Kidney (tissue), 14 donors: Measurements from ENCODE around the gene PRKAR1B. TPM values are rescaled to one million over a fixed set of nuclear protein-coding genes. Genes with fewer than 3 reads are reported as not detected.
A peak's percentile ranks its signal among the peaks of the same experiment; 100 is the strongest.

Experiments
- DNase-seq, 5 donors: peaks; one replicate each; pipeline ENCODE4 v3.0.0-alpha.2; 2013 to 2020
- FAIRE-seq: peaks from 2 replicates; lab custom pipeline; 2012; peaks lifted over from hg19 to GRCh38; lab: Jason Lieb, UNC
- H3K27ac ChIP-seq, 2 donors: one replicate each; pipeline ENCODE4 v1.7.0; 2013; ENCODE audit warnings: low read depth in 2 of 2, low read length in 2 of 2, inconsistent platforms in 1 of 2
- H3K27me3 ChIP-seq: one replicate; pipeline ENCODE4 v1.7.1; 2013; ENCODE audit warnings: low read length, inconsistent platforms; ENCODE audit not compliant: control insufficient read depth, insufficient read depth
- H3K36me3 ChIP-seq, 3 donors: one replicate each; pipeline versions ENCODE4 v1.7.0 to v1.7.1; 2013; ENCODE audit warnings: low read length in 3 of 3, control low read depth in 1 of 3, inconsistent platforms in 1 of 3; ENCODE audit not compliant: insufficient read depth in 3 of 3, control insufficient read depth in 2 of 3
- H3K4me1 ChIP-seq, 3 donors: one replicate each; pipeline versions ENCODE4 v1.7.0 to v1.7.1; 2013; ENCODE audit warnings: low read length in 3 of 3, inconsistent platforms in 1 of 3, low read depth in 1 of 3; ENCODE audit not compliant: control insufficient read depth in 2 of 3, insufficient read depth in 2 of 3
- H3K4me3 ChIP-seq, 3 donors: one replicate each; pipeline versions ENCODE4 v1.7.0 to v1.8.1; 2013; ENCODE audit warnings: low read length in 3 of 3, control low read depth in 1 of 3, inconsistent platforms in 1 of 3
- H3K9ac ChIP-seq, 3 donors: one replicate each; pipeline versions ENCODE4 v1.7.0 to v1.7.1; 2013; ENCODE audit warnings: low read length in 3 of 3, control low read depth in 1 of 3, inconsistent platforms in 1 of 3
- H3K9me3 ChIP-seq, 3 donors: one replicate each; pipeline versions ENCODE4 v1.7.0 to v1.7.1; 2013; ENCODE audit warnings: low read length in 3 of 3, control low read depth in 1 of 3, inconsistent platforms in 1 of 3; ENCODE audit not compliant: control insufficient read depth in 2 of 3, insufficient read depth in 1 of 3
- CTCF ChIP-seq: IDR thresholded peaks from 3 replicates; pipeline ENCODE4 v1.5.1; 2012; ENCODE audit warnings: mild to moderate bottlenecking, moderate library complexity, borderline replicate concordance; ENCODE audit not compliant: insufficient read depth; ENCODE audit errors: extremely low read depth
- intact Hi-C: fragments of 100-400 bp; cut with DNase I; formaldehyde crosslinking; loops from one replicate; pipeline ENCODE4 v1.11.1; 2022
- polyA plus RNA-seq: library from polyadenylated mRNA; stranded (reverse); fragments of 350-450 nt; fragmentation: Illumina TruSeq; extraction: RNeasy Lipid Tissue Mini Kit (QIAGEN cat#74804); gene quantifications from one replicate; pipeline ENCODE4 v1.2.3, GENCODE V29; 2014; ENCODE audit warnings: low read depth, low replicate concordance; ENCODE audit not compliant: insufficient read depth
- total RNA-seq: library from RNA; stranded (reverse); fragmentation: NEBNext Ultra II Directional; extraction: Animal tissue kit (Norgen Biotek cat#: 25700); gene quantifications from one replicate; pipeline ENCODE4 v1.2.1, GENCODE V29; 2021
- donor health status: control.
- donor health status: control.
- donor health status: control.
- donor health status: control.
- donor health status: control.
- donor health status: DM: yes; HTN: yes; CAD: no.
- donor health status: Normal renal cell carcinoma (clear cell type).

PRKAR1B gene
- total and polyA plus RNA-seq, 2 donors from 2014 or later: 15.9 to 21.4 TPM

- TF ChIP-seq CTCF: no peak
These were observed 25.9 kb downstream of the PRKAR1B start for GRCh38 chr7:701086-701671.

GRCh38 chr7:699476-700170, 27.5 kb downstream of the PRKAR1B start:
- Histone ChIP-seq H3K9ac (no peak overlapping the region), H3K9me3 (no peaks in the 10 kb centered on the region), H3K27ac (no peak overlapping the region), H3K36me3 (peaks cover 2 to 8% (median 2%) of the 10 kb centered on the region in 3 donors), H3K27me3 (no peaks in the 10 kb centered on the region), H3K4me3 (no peak overlapping the region), H3K4me1 (peaks cover 0 to 5% (median 0%) of the 10 kb centered on the region in 3 donors)
- no peak for TF ChIP-seq CTCF
- DNase-seq (peak in 1 of 5 donors; percentile 63), FAIRE-seq (no peak)
- intact Hi-C loops: no loop called here

More at GRCh38 chr7:701086-701671, 25.9 kb downstream of the PRKAR1B start:
- Histone ChIP-seq H3K4me3 (no peak overlapping the region), H3K9ac (no peak overlapping the region), H3K27ac (no peak overlapping the region), H3K36me3 (peaks cover 2 to 8% (median 2%) of the 10 kb centered on the region in 3 donors), H3K27me3 (no peaks in the 10 kb centered on the region), H3K4me1 (peaks cover 0 to 5% (median 0%) of the 10 kb centered on the region in 3 donors), H3K9me3 (no peaks in the 10 kb centered on the region)
- FAIRE-seq (no peak), DNase-seq (no peak)
- intact Hi-C loops: no loop called here

- no peak overlapping the region for H3K4me3 ChIP-seq
- no peak overlapping the region for H3K9ac ChIP-seq
- FAIRE-seq: no peak
- H3K27ac ChIP-seq: no peak overlapping the region
- peak in 2 of 5 donors; percentile 34 to 64 for DNase-seq
- H3K36me3 ChIP-seq: peaks cover 2 to 8% (median 2%) of the 10 kb centered on the region in 3 donors
- no peak for TF ChIP-seq CTCF
- H3K4me1 ChIP-seq: peaks cover 0 to 5% (median 0%) of the 10 kb centered on the region in 3 donors
- H3K9me3 ChIP-seq: no peaks in the 10 kb centered on the region
- no peaks in the 10 kb centered on the region for H3K27me3 ChIP-seq
- intact Hi-C loops: no loop called here
These were observed 28.3 kb downstream of the PRKAR1B start for GRCh38 chr7:698515-699475.
